22Rv1 (cell line): Measurements from ENCODE around the gene PPP1R12B.
"Not testable (repeated sequence)": the region's sequence is repeated elsewhere in the genome, so short reads cannot be mapped to it uniquely, and the experiment has no call there.

Experiments
- CTCF ChIP-seq: fragments of 450-650 bp; IDR thresholded peaks from 2 replicates; pipeline ENCODE4 v1.5.1; 2017; ENCODE audit warnings: mild to moderate bottlenecking
- ZFX ChIP-seq: fragments of 450-650 bp; IDR thresholded peaks from 2 replicates; pipeline ENCODE4 v1.6.1; 2017; ENCODE audit warnings: antibody characterized with exemption, borderline replicate concordance

- not testable (repeated sequence) for TF ChIP-seq CTCF, ZFX
Measured at GRCh38 chr1:202539166-202539574, 190.7 kb downstream of the PPP1R12B start.
